ENCODE results near the gene FAM199X.

- TF ChIP-seq CTCF (IDR thresholded peaks at IDR 0.05) (no peak), POLR2AphosphoS5 (IDR thresholded peaks at IDR 0.05; ENCODE audit: insufficient read depth in 1 of 2, low read depth in 1 of 2) (no peak), POLR2A (IDR thresholded peaks at IDR 0.05) (no peak)
These were observed 43.4 kb upstream of the FAM199X start for GRCh38 chrX:104122829-104123228.
